Heart right ventricle (tissue), 16 donors: ENCODE data around the gene MOBP. TPM values are rescaled to one million over a fixed set of nuclear protein-coding genes. Genes with fewer than 3 reads are reported as not detected.

ENCODE experiments used
- ATAC-seq, 8 donors: fragments of 200-7000 bp; cut with Tn5 transposase; one replicate each; pipeline ENCODE4 v1.9.1; 2020; ENCODE audit warnings: mild to moderate bottlenecking in 8 of 8, moderate library complexity in 8 of 8, moderate number of reproducible peaks in 1 of 8
- DNase-seq, 2 donors: peaks; one replicate each; pipeline ENCODE4 v3.0.0-alpha.2; 2020
- H3K27ac ChIP-seq, 10 donors: fragments of 200-600 bp; sonication (generic) in 2 of 10; one replicate each; pipeline versions ENCODE4 v1.5.0 to v1.8.0; 2020 to 2022; ENCODE audit warnings: mild to moderate bottlenecking in 3 of 10
- H3K27me3 ChIP-seq, 7 donors: fragments of 200-600 bp; one replicate each; pipeline ENCODE4 v1.8.0; 2021 to 2022; ENCODE audit warnings: mild to moderate bottlenecking in 2 of 7
- H3K36me3 ChIP-seq, 9 donors: fragments of 200-600 bp; sonication (generic) in 1 of 9; one replicate each; pipeline versions ENCODE4 v1.5.0 to v1.8.0; 2020 to 2022; ENCODE audit warnings: mild to moderate bottlenecking in 2 of 9
- H3K4me1 ChIP-seq, 9 donors: fragments of 200-600 bp; sonication (generic) in 1 of 9; one replicate each; pipeline versions ENCODE4 v1.5.0 to v1.8.0; 2020 to 2022; ENCODE audit warnings: mild to moderate bottlenecking in 4 of 9
- H3K4me3 ChIP-seq, 10 donors: fragments of 200-600 bp; sonication (generic) in 2 of 10; one replicate each; pipeline versions ENCODE4 v1.5.0 to v1.8.0; 2020 to 2022; ENCODE audit warnings: mild to moderate bottlenecking in 7 of 10, moderate library complexity in 2 of 10
- H3K9me3 ChIP-seq, 11 donors: fragments of 200-600 bp in 10 of 11; sonication (generic) in 2 of 11; one replicate each; pipeline versions ENCODE4 v1.5.0 to v1.8.0; 2013 to 2022; ENCODE audit warnings: mild to moderate bottlenecking in 2 of 11, control low read depth in 1 of 11, moderate library complexity in 1 of 11
- CTCF ChIP-seq, 9 donors: fragments of 200-600 bp; sonication (generic) in 2 of 9; IDR thresholded peaks; one replicate each; pipeline versions ENCODE4 v1.5.0 to v1.8.0; 2021 to 2022; ENCODE audit warnings: antibody characterized with exemption in 9 of 9, mild to moderate bottlenecking in 5 of 9, moderate library complexity in 1 of 9
- WGBS, 2 donors: extraction: QIAGEN DNeasy Blood & Tissue Kit; methylation state at CpG; one replicate each; pipeline ENCODE4 v1.1.7; 2013; ENCODE audit warnings: inconsistent platforms in 1 of 2; 5-methylcytosine and 5-hydroxymethylcytosine counted together
- intact Hi-C, 10 donors: fragments of 100-400 bp; cut with DNase I; formaldehyde crosslinking; loops; one replicate each; pipeline versions ENCODE4 v1.11.1 to v1.14.2; 2022
- polyA plus RNA-seq, 2 donors: library from polyadenylated mRNA; stranded (reverse); fragments of 200-250 nt; gene quantifications; one replicate each; pipeline ENCODE4 v1.2.3, GENCODE V29; 2013
- total RNA-seq, 10 donors: library from RNA; stranded (reverse); fragmentation: NEBNext Ultra II Directional in 3 of 10; extraction: Animal tissue kit (Norgen Biotek cat#: 25700) in 3 of 10; gene quantifications; one replicate each; pipeline versions ENCODE4 v1.2.1 to v1.2.4, GENCODE V29; 2021 to 2023
- donor health status: Arrhythmogenic right ventricular cardiomyopathy.
- donor health status: ischemic (EF 13 %, LVEDD 7.1; RV severe dilation, severe dysfunction).
- donor health status: healthy with polysubstance abuse.
- donor health status: DM: no; HTN: yes; CAD: no.
- donor health status: DM: no; HTN: no; CAD: no.
- donor health status: ischemic (EF 25% LVEDD 6.9; RV normal size, moderate dysfunction).
- donor health status: ischemic (EF 25% LVEDD 5.7; RV mildly dilated, moderate dysfunction).
- donor health status: healthy.
- donor health status: DM: yes; HTN: yes; CAD: no.
- donor health status: Ischemic cardiomyopathy.
- donor health status: ischemic (EF 35%, LVEDD 5.7; RV mildly dilated, moderate dysfunction).
- donor health status: nonischemic (EF 11% LVEDD 7.7; RV severe dilation, severe dysfunction).
- donor health status: DM: yes; HTN: yes; CAD: no.
- donor health status: PGD.
- donor health status: ischemic (EF 29% LVEDD 5.4; RV normal size, mild dysfunction).
- donor health status: nonischemic (EF 23%, LVEDD 6.1; RV moderate dilation, normal function).

Gene MOBP
- total and polyA plus RNA-seq, 12 donors = 0.01 to 0.59 (median 0.11) TPM; not detected in 7

- Histone ChIP-seq H3K4me1 (no peaks in the 10 kb centered on the region), H3K27me3 (peaks cover 0 to 34% (median 18%) of the 10 kb centered on the region in 7 donors), H3K36me3 (no peaks in the 10 kb centered on the region), H3K27ac (no peak overlapping the region), H3K9me3 (no peaks in the 10 kb centered on the region), H3K4me3 (no peak overlapping the region)
- no peak for DNase-seq
- TF ChIP-seq CTCF (IDR thresholded peaks at IDR 0.05) = no peak
- intact Hi-C loops = loop anchor here in 8 of 10 donors (5.0 to 10.0 kb wide), 4 partner anchors 42 to 77 kb away; no protein-coding TSS in a partner anchor
- WGBS, 2 donors = 70 to 81% methylated on average over 4 of the region's 4 CpGs
- ATAC-seq = no peak
Observed at GRCh38 chr3:39494781-39495180, 27.3 kb downstream of the MOBP start.

- DNase-seq (no peak), ATAC-seq (no peak)
- no peak for TF ChIP-seq CTCF (IDR thresholded peaks at IDR 0.05)
- 76 to 78% methylated on average over 5 of the region's 5 CpGs for WGBS, 2 donors
- H3K9me3 ChIP-seq = peaks cover 0 to under 1% (median 0%) of the 10 kb centered on the region in 11 donors
- intact Hi-C loops = loop anchor here in 9 of 10 donors (1.0 to 10.0 kb wide), 9 partner anchors 45 to 81 kb away; no protein-coding TSS in a partner anchor
- peaks cover 0 to 51% (median 44%) of the 10 kb centered on the region in 7 donors for H3K27me3 ChIP-seq
- peaks cover 0 to 7% (median 0%) of the 10 kb centered on the region in 9 donors for H3K4me1 ChIP-seq
- H3K4me3 ChIP-seq = no peak overlapping the region
- no peak overlapping the region for H3K27ac ChIP-seq
- H3K36me3 ChIP-seq = no peaks in the 10 kb centered on the region
Observed at GRCh38 chr3:39497753-39498152, 30.3 kb downstream of the MOBP start.

- Histone ChIP-seq H3K4me1 (peaks cover 0 to 7% (median 0%) of the 10 kb centered on the region in 9 donors), H3K9me3 (peaks cover 0 to 3% (median 0%) of the 10 kb centered on the region in 11 donors), H3K4me3 (no peak overlapping the region), H3K27ac (no peak overlapping the region), H3K36me3 (no peaks in the 10 kb centered on the region), H3K27me3 (peaks cover 0 to 59% (median 50%) of the 10 kb centered on the region in 7 donors)
- WGBS, 2 donors = 48 to 62% methylated on average over 2 of the region's 2 CpGs
- DNase-seq (no peak), ATAC-seq (no peak)
- TF ChIP-seq CTCF (IDR thresholded peaks at IDR 0.05) = no peak
- intact Hi-C loops = loop anchor here in 9 of 10 donors (2.0 to 10.0 kb wide), 8 partner anchors 47 to 83 kb away; no protein-coding TSS in a partner anchor
Observed at GRCh38 chr3:39499651-39500273, 32.3 kb downstream of the MOBP start.

- DNase-seq (no peak), ATAC-seq (no peak)
- TF ChIP-seq CTCF (IDR thresholded peaks at IDR 0.05) = no peak
- no peak overlapping the region for H3K27ac ChIP-seq
- intact Hi-C loops = no loop called here
- no peaks in the 10 kb centered on the region for H3K36me3 ChIP-seq
- H3K4me1 ChIP-seq = peaks cover 0 to 7% (median 0%) of the 10 kb centered on the region in 9 donors
- 55 to 63% methylated on average over 3 of the region's 3 CpGs for WGBS, 2 donors
- peaks cover 0 to 59% (median 50%) of the 10 kb centered on the region in 7 donors for H3K27me3 ChIP-seq
- H3K4me3 ChIP-seq = no peak overlapping the region
- peaks cover 0 to 3% (median 0%) of the 10 kb centered on the region in 11 donors for H3K9me3 ChIP-seq
Observed at GRCh38 chr3:39501059-39501458, 33.6 kb downstream of the MOBP start.
